Cardiac muscle cell (in vitro differentiated cells and primary cell): ENCODE data around the gene PHF14. TPM values are rescaled to one million over a fixed set of nuclear protein-coding genes. Genes with fewer than 3 reads are reported as not detected.

Source experiments
- DNase-seq, 2 donors: peaks; one replicate each; pipeline versions ENCODE4 v3.0.0 to v3.0.0-alpha.2; 2010 to 2017; ENCODE audit warnings: low read depth in 1 of 2, low spot score in 1 of 2
- H3K27ac ChIP-seq: fragments of 200-600 bp; sonication (generic); 2 replicates; pipeline ENCODE4 v1.5.1; 2016
- H3K27me3 ChIP-seq: fragments of 200-600 bp; sonication (generic); 2 replicates; pipeline ENCODE4 v1.6.0; 2016; ENCODE audit warnings: control low read depth
- H3K36me3 ChIP-seq: fragments of 200-600 bp; sonication (generic); 2 replicates; pipeline ENCODE4 v1.5.1; 2016; ENCODE audit warnings: control low read depth
- H3K4me1 ChIP-seq: fragments of 200-600 bp; sonication (generic); 2 replicates; pipeline ENCODE4 v1.8.1; 2017; ENCODE audit warnings: low read depth, mild to moderate bottlenecking, mixed run types
- H3K4me3 ChIP-seq: fragments of 200-600 bp; sonication (generic); 2 replicates; pipeline ENCODE4 v1.5.1; 2016; ENCODE audit warnings: mild to moderate bottlenecking
- H3K9me3 ChIP-seq: fragments of 200-600 bp; sonication (generic); 2 replicates; pipeline ENCODE4 v1.5.1; 2017; ENCODE audit warnings: low read depth, mild to moderate bottlenecking, control low read depth
- CTCF ChIP-seq: IDR thresholded peaks from 2 replicates; pipeline ENCODE4 v1.5.1; 2012; ENCODE audit warnings: low read depth, mild to moderate bottlenecking, low read length
- polyA plus RNA-seq: library from polyadenylated mRNA; unstranded; fragments of >200 nt; fragmentation: Nextera tagmentation; extraction: Ambion mirVana; gene quantifications from 2 replicates; pipeline ENCODE4 v1.2.1, GENCODE V29; 2016
- total RNA-seq: library from RNA; depleted of rRNA; stranded (reverse); fragments of >200 nt; gene quantifications from 2 replicates; pipeline ENCODE4 v1.2.3, GENCODE V29; 2016

PHF14 gene
- total and polyA plus RNA-seq, 2 experiments from 2014 or later: 28.6 to 31.2 TPM

- H3K4me3 ChIP-seq: no peak overlapping the region
- no peaks in the 10 kb centered on the region for H3K36me3 ChIP-seq
- no peak for TF ChIP-seq CTCF
- no peaks in the 10 kb centered on the region for H3K9me3 ChIP-seq
- no peaks in the 10 kb centered on the region for H3K27me3 ChIP-seq
- peak in 1 of 2 donors; percentile 15 for DNase-seq
- H3K4me1 ChIP-seq: no peaks in the 10 kb centered on the region
- H3K27ac ChIP-seq: no peak overlapping the region
Observed at GRCh38 chr7:11212816-11213215, 239.1 kb downstream of the PHF14 start.

- no peaks in the 10 kb centered on the region for H3K4me1 ChIP-seq
- H3K27me3 ChIP-seq: no peaks in the 10 kb centered on the region
- TF ChIP-seq CTCF: no peak
- no peak overlapping the region for H3K27ac ChIP-seq
- DNase-seq: no peak
- H3K36me3 ChIP-seq: no peaks in the 10 kb centered on the region
- no peak overlapping the region for H3K4me3 ChIP-seq
- H3K9me3 ChIP-seq: no peaks in the 10 kb centered on the region
Observed at GRCh38 chr7:11213266-11213665, 239.6 kb downstream of the PHF14 start.

- H3K4me1 ChIP-seq: peaks cover under 1% of the 10 kb centered on the region
- DNase-seq: no peak
- H3K27me3 ChIP-seq: no peaks in the 10 kb centered on the region
- H3K36me3 ChIP-seq: no peaks in the 10 kb centered on the region
- H3K4me3 ChIP-seq: no peak overlapping the region
- no peak for TF ChIP-seq CTCF
- no peak overlapping the region for H3K27ac ChIP-seq
- H3K9me3 ChIP-seq: no peaks in the 10 kb centered on the region
Observed at GRCh38 chr7:11216276-11216675, 242.6 kb downstream of the PHF14 start.

GRCh38 chr7:11217848-11218565 is 244.3 kb downstream of the PHF14 start:
- H3K36me3 ChIP-seq: no peaks in the 10 kb centered on the region
- H3K4me3 ChIP-seq: no peak overlapping the region
- DNase-seq: peak in 1 of 2 donors; percentile 54
- H3K27ac ChIP-seq: no peak overlapping the region
- H3K4me1 ChIP-seq: peaks cover 4% of the 10 kb centered on the region
- no peak for TF ChIP-seq CTCF
- H3K27me3 ChIP-seq: no peaks in the 10 kb centered on the region
- H3K9me3 ChIP-seq: no peaks in the 10 kb centered on the region
